HuH-7.5 (cell line): Measurements from ENCODE around the gene RASD1.
A peak's percentile ranks its signal among the peaks of the same experiment; 100 is the strongest.

Experiments
- DNase-seq: peaks from one replicate; pipeline ENCODE4 v3.0.0; 2011; ENCODE audit warnings: low spot score

RASD1 gene

GRCh38 chr17:17496189-17497064 is at the start of gene RASD1:
TSS of gene RASD1 (minus strand) at chr17:17496395. CDS start at chr17:17496181, 214 bp downstream.
- DNase-seq = peak; percentile 94

GRCh38 chr17:17545984-17546383 is 49.8 kb upstream of the RASD1 start:
- DNase-seq = no peak

- no peak for DNase-seq
Observed at GRCh38 chr17:17545031-17545820, 49.0 kb upstream of the RASD1 start.

GRCh38 chr17:17542906-17543635 is 46.9 kb upstream of the RASD1 start:
- DNase-seq = no peak

GRCh38 chr17:17541640-17542001 is 45.4 kb upstream of the RASD1 start:
- DNase-seq = no peak

GRCh38 chr17:17540935-17541639 is 44.9 kb upstream of the RASD1 start:
- DNase-seq = no peak

GRCh38 chr17:17540278-17540906 is 44.2 kb upstream of the RASD1 start:
- no peak for DNase-seq

GRCh38 chr17:17539591-17539990 is 43.4 kb upstream of the RASD1 start:
- no peak for DNase-seq

- peak; percentile 97 for DNase-seq
Observed at GRCh38 chr17:17538417-17539391, 42.5 kb upstream of the RASD1 start.

- DNase-seq = no peak
Observed at GRCh38 chr17:17537311-17538099, 41.3 kb upstream of the RASD1 start.

GRCh38 chr17:17536702-17537101 is 40.5 kb upstream of the RASD1 start:
- DNase-seq = no peak

- no peak for DNase-seq
Observed at GRCh38 chr17:17535957-17536356, 39.8 kb upstream of the RASD1 start.

GRCh38 chr17:17533901-17534441 is 37.8 kb upstream of the RASD1 start:
- peak; percentile 83 for DNase-seq

- DNase-seq = no peak
Observed at GRCh38 chr17:17532991-17533390, 36.8 kb upstream of the RASD1 start.

- no peak for DNase-seq
Observed at GRCh38 chr17:17531156-17531555, 35.0 kb upstream of the RASD1 start.

- no peak for DNase-seq
Observed at GRCh38 chr17:17528696-17529652, 32.8 kb upstream of the RASD1 start.

- DNase-seq = no peak
Observed at GRCh38 chr17:17527956-17528500, 31.8 kb upstream of the RASD1 start.

- DNase-seq = no peak
Observed at GRCh38 chr17:17527534-17527933, 31.3 kb upstream of the RASD1 start.
